ENCODE results near the gene MN1. TPM values are rescaled to one million over a fixed set of nuclear protein-coding genes. Genes with fewer than 3 reads are reported as not detected.

The MN1 gene
- total and polyA plus RNA-seq, 2 donors: 0.47 to 1.4 TPM

DNA sequence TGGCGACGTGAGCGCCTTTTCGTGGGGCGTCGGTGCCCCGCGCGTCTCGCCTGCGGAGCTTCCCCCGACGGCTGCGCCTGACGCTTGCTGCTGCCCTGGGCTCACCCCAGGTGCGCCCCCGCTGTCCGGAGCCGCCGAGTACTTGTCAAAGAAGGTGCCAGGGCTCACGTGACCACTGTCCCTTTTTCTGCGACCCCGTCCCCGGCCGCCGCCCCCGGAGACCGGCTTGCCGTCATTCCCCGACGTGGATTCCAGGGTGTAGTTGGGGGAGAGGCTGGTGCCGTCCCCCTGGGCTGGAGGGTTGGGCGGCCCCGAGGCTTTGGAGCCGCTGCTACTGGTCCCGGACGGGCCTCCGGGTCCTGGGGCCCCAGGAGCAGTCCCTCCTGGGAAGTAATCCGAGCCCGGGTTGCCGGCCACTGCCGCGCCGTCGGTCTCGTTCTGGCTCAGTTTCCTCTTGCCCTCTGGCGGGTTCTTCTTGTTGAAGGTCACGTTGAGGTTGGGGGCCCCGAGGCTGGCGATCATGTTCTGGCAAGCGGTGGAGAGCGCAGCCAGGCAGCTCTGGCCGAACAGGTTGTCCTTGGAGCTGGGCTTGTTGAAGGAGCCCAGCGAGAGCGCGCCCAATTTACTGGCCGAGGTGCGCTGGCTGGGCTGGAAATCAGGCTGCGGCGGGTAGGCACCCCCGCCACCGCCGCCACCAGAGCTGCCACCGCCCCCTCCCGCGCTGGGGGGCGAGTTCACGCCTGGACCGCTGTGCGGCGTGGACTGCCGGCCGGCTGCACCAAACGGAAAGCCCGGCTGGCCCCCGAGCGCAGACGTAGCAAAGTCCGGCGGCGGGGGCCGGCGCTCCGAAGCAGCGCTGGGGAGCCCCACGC lies 3.8 kb downstream of the MN1 start:
- Histone ChIP-seq H3K27me3 (ENCODE audit: control insufficient read depth in 2 of 2, insufficient read depth in 1 of 2, low read length in 1 of 2) (peaks cover 28 to 37% of the 10 kb centered on the region in 2 donors), H3K4me3 (ENCODE audit: low read length in 2 of 2) (no peak overlapping the region), H3K4me1 (ENCODE audit: control insufficient read depth in 2 of 2, insufficient read depth in 2 of 2, low read length in 2 of 2) (peaks cover 4 to 5% of the 10 kb centered on the region in 2 donors), H3K9me3 (ENCODE audit: control insufficient read depth in 2 of 2, insufficient read depth in 1 of 2, low read length in 1 of 2) (no peaks in the 10 kb centered on the region), H3K36me3 (ENCODE audit: control insufficient read depth in 2 of 2, insufficient read depth in 2 of 2, low read length in 1 of 2) (no peaks in the 10 kb centered on the region), H3K27ac (ENCODE audit: low read depth in 1 of 2, low read length in 1 of 2) (no peak overlapping the region)
- no peak for DNase-seq (ENCODE audit: low read depth in 6 of 9, low spot score in 9 of 9)
- WGBS: 97% methylated on average over 86 of the region's 86 CpGs

DNA sequence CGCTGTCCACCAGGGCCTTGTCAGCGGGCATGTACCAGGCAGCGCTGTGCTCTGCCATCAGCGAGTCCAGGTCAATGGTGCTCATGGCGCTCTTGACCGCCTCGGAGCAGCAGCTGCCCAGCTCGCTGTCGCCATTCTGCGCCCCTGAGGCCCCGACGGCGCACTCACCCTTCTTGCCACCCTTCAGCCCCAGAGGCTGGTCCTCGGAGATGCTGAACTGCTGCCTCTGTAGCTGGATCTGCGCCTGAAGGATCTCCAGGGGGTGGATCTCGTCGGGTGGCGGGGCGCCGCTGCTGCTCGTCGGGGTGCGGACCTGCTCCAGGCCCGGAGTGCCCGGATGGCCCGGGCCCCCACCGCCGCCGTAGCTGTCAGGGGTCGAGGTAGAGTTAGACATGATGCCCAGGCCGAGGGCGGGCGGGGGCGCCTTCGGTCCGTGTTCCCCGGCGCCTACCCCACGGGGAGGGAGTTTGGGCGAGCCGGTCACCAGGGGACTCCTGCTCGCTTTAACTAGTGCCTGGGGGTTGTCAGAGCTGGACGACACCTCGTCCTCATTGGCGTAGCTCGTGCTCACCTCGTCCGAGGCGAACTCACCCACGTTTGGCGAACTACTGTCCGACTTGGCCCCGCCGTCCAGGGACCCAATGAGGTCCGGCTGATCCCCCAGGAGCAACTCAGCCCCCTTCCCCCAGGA lies 4.6 kb downstream of the MN1 start:
- WGBS: 95% methylated on average over 55 of the region's 55 CpGs
- H3K27me3 ChIP-seq (ENCODE audit: control insufficient read depth in 2 of 2, insufficient read depth in 1 of 2, low read length in 1 of 2): peaks cover 20 to 29% of the 10 kb centered on the region in 2 donors
- H3K4me1 ChIP-seq (ENCODE audit: control insufficient read depth in 2 of 2, insufficient read depth in 2 of 2, low read length in 2 of 2): peaks cover 4 to 5% of the 10 kb centered on the region in 2 donors
- H3K4me3 ChIP-seq (ENCODE audit: low read length in 2 of 2): no peak overlapping the region
- H3K36me3 ChIP-seq (ENCODE audit: control insufficient read depth in 2 of 2, insufficient read depth in 2 of 2, low read length in 1 of 2): no peaks in the 10 kb centered on the region
- no peaks in the 10 kb centered on the region for H3K9me3 ChIP-seq (ENCODE audit: control insufficient read depth in 2 of 2, insufficient read depth in 1 of 2, low read length in 1 of 2)
- no peak overlapping the region for H3K27ac ChIP-seq (ENCODE audit: low read depth in 1 of 2, low read length in 1 of 2)
- DNase-seq (ENCODE audit: low read depth in 6 of 9, low spot score in 9 of 9): no peak

DNA sequence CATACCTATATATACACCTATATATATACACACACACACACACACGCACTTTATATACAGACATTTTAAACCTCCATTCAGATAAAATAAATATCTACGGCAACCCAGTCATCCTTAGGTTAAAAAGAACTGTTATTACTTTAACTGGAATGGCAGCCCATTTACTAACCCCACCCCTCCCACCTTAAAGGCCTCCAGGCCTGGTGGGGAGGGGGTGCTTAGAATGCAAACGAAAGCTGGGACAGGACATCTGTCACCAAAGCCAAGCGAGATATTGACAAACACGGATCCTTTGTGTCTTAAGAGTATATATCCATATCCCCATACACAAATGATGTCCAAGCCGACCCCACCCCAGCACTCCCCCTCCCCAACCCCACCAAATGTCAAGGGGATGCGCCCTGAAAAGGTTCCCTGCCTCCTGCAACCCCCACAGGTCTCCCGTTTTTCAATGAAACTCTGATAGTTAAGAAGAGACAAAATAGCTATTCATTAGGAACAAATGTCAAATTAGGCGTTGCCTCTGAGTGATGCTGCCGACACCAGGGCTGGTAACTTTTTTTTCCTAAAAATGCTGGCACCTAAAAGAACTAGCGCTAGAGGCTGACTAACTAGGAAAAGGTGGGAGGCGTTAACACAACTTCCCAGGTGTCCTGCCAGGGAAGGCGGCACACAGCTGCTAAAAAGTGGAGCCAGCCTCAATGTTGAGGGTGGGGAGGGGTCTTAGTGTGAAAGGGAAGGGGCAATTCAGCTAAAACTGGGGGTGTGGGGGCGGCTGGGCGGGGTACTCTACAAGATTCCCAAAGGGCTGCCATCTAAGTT lies 5.6 kb downstream of the MN1 start:
- Histone ChIP-seq H3K9me3 (ENCODE audit: control insufficient read depth in 2 of 2, insufficient read depth in 1 of 2, low read length in 1 of 2) (no peaks in the 10 kb centered on the region), H3K4me3 (ENCODE audit: low read length in 2 of 2) (no peak overlapping the region), H3K27ac (ENCODE audit: low read depth in 1 of 2, low read length in 1 of 2) (no peak overlapping the region), H3K4me1 (ENCODE audit: control insufficient read depth in 2 of 2, insufficient read depth in 2 of 2, low read length in 2 of 2) (peaks cover 4 to 5% of the 10 kb centered on the region in 2 donors), H3K27me3 (ENCODE audit: control insufficient read depth in 2 of 2, insufficient read depth in 1 of 2, low read length in 1 of 2) (peaks cover 11 to 20% of the 10 kb centered on the region in 2 donors), H3K36me3 (ENCODE audit: control insufficient read depth in 2 of 2, insufficient read depth in 2 of 2, low read length in 1 of 2) (no peaks in the 10 kb centered on the region)
- no peak for DNase-seq (ENCODE audit: low read depth in 6 of 9, low spot score in 9 of 9)
- 85% methylated on average over 15 of the region's 15 CpGs for WGBS

DNA sequence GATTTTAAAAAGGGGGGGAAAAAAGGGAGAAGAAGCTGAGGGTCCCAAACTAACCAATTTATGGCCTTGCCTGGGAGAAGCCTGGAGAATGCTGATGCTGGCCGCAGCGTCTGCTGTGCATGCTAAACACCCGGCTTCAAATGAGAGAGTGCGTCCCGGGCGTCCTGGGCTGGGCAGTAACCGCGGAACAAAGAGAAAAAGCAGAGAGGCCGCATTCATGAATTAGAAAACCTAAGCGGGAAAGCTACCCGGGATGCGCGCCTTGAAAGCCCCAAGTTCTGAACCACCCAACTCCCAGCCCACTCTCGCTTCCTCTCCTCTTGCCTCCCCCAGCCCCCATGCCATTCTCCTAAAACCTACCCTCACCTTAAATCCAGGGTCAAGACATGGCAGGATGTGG lies 6.5 kb downstream of the MN1 start:
- no peaks in the 10 kb centered on the region for H3K9me3 ChIP-seq (ENCODE audit: control insufficient read depth in 2 of 2, insufficient read depth in 1 of 2, low read length in 1 of 2)
- DNase-seq (ENCODE audit: low read depth in 6 of 9, low spot score in 9 of 9): no peak
- WGBS: 98% methylated on average over 14 of the region's 14 CpGs
- no peaks in the 10 kb centered on the region for H3K36me3 ChIP-seq (ENCODE audit: control insufficient read depth in 2 of 2, insufficient read depth in 2 of 2, low read length in 1 of 2)
- H3K4me1 ChIP-seq (ENCODE audit: control insufficient read depth in 2 of 2, insufficient read depth in 2 of 2, low read length in 2 of 2): no peaks in the 10 kb centered on the region
- no peak overlapping the region for H3K4me3 ChIP-seq (ENCODE audit: low read length in 2 of 2)
- H3K27ac ChIP-seq (ENCODE audit: low read depth in 1 of 2, low read length in 1 of 2): no peak overlapping the region
- H3K27me3 ChIP-seq (ENCODE audit: control insufficient read depth in 2 of 2, insufficient read depth in 1 of 2, low read length in 1 of 2): peaks cover 3 to 12% of the 10 kb centered on the region in 2 donors

DNA sequence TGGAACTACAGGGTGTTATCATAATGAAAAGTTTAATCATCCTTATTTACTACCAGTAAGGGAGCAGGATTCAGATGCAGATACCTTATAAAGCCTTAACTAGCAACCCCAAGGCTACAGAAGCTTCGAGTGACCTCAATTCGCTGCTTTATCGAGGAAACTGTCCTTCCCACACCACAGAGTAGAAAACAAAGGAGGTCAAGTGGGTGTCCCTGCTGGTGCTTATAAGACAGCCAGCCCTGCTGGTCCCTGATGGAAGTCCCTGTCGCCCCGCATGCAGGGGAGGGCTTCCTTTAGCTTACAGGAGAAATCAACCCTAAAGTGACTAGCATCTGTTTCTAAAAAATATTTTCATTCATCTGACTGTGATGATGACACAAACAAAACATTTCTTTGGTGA lies 7.3 kb downstream of the MN1 start:
- WGBS: 89% methylated on average over 5 of the region's 5 CpGs

DNA sequence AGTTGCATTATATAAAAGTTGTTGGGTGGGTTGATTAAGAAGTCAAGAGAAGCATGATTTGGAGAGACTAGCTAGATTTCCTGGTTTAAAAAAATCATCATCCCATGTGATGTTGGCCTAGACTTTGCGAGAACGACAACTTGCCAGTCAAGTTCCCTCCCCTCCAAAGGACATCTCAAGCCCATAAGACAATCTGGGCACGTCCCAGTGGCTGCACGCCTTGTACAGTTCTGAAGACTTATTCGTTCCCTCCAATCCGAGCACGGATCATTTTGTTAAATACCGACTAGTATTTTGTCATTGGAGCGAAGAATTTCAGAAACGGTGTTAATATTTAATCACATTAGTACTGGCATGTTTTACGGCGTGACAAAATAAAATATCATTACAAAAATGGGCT lies 8.0 kb downstream of the MN1 start:
- H3K9me3 ChIP-seq (ENCODE audit: control insufficient read depth in 2 of 2, insufficient read depth in 1 of 2, low read length in 1 of 2): no peaks in the 10 kb centered on the region
- no peak overlapping the region for H3K4me3 ChIP-seq (ENCODE audit: low read length in 2 of 2)
- H3K36me3 ChIP-seq (ENCODE audit: control insufficient read depth in 2 of 2, insufficient read depth in 2 of 2, low read length in 1 of 2): no peaks in the 10 kb centered on the region
- H3K27me3 ChIP-seq (ENCODE audit: control insufficient read depth in 2 of 2, insufficient read depth in 1 of 2, low read length in 1 of 2): no peaks in the 10 kb centered on the region
- H3K27ac ChIP-seq (ENCODE audit: low read depth in 1 of 2, low read length in 1 of 2): no peak overlapping the region
- no peak for DNase-seq (ENCODE audit: low read depth in 6 of 9, low spot score in 9 of 9)
- WGBS: 97% methylated on average over 12 of the region's 12 CpGs
- H3K4me1 ChIP-seq (ENCODE audit: control insufficient read depth in 2 of 2, insufficient read depth in 2 of 2, low read length in 2 of 2): no peaks in the 10 kb centered on the region

More for the DNA sequence above, 7.3 kb downstream of the MN1 start:
- Histone ChIP-seq H3K4me1 (ENCODE audit: control insufficient read depth in 2 of 2, insufficient read depth in 2 of 2, low read length in 2 of 2) (no peaks in the 10 kb centered on the region), H3K36me3 (ENCODE audit: control insufficient read depth in 2 of 2, insufficient read depth in 2 of 2, low read length in 1 of 2) (no peaks in the 10 kb centered on the region), H3K9me3 (ENCODE audit: control insufficient read depth in 2 of 2, insufficient read depth in 1 of 2, low read length in 1 of 2) (no peaks in the 10 kb centered on the region), H3K27ac (ENCODE audit: low read depth in 1 of 2, low read length in 1 of 2) (no peak overlapping the region), H3K27me3 (ENCODE audit: control insufficient read depth in 2 of 2, insufficient read depth in 1 of 2, low read length in 1 of 2) (peaks cover 0 to 4% of the 10 kb centered on the region in 2 donors), H3K4me3 (ENCODE audit: low read length in 2 of 2) (no peak overlapping the region)
- DNase-seq (ENCODE audit: low read depth in 6 of 9, low spot score in 9 of 9): no peak

DNA sequence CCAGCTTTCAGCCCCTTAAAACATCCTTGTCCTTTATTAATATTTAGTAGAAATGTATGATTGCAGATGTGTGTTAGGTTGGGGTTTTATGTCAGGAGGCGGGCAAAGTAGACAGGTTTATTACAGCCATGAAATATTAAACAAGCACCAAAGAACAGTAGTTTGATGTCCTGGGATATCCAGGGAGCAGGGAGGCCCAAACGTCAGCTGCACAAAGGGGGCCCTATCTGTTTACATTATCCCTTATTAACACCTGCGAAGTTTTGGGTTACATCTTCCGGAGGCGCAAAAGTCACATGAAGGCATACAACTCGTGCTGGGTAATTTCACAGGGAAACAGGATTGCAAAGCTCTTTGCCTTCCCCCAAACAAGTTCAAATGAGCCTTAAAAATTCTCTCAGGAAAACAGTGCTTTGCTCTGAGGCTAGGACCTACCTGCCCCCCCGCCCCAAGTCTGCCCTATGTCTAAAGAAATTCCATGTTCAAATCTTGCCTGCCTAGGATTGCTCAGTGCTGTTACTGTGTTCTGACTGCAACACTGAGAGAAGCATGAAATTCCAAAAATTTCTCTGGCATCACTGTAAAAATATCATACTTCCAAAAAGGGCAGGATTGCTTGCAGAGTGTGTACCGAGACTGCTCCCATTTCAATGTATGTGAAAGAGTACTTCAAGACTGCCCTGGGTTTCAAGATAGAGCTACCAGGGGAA lies 8.9 kb downstream of the MN1 start:
- no peak overlapping the region for H3K4me3 ChIP-seq (ENCODE audit: low read length in 2 of 2)
- H3K4me1 ChIP-seq (ENCODE audit: control insufficient read depth in 2 of 2, insufficient read depth in 2 of 2, low read length in 2 of 2): no peaks in the 10 kb centered on the region
- H3K27ac ChIP-seq (ENCODE audit: low read depth in 1 of 2, low read length in 1 of 2): no peak overlapping the region
- no peaks in the 10 kb centered on the region for H3K27me3 ChIP-seq (ENCODE audit: control insufficient read depth in 2 of 2, insufficient read depth in 1 of 2, low read length in 1 of 2)
- WGBS: 91% methylated on average over 8 of the region's 8 CpGs
- no peak for DNase-seq (ENCODE audit: low read depth in 6 of 9, low spot score in 9 of 9)
- no peaks in the 10 kb centered on the region for H3K9me3 ChIP-seq (ENCODE audit: control insufficient read depth in 2 of 2, insufficient read depth in 1 of 2, low read length in 1 of 2)
- no peaks in the 10 kb centered on the region for H3K36me3 ChIP-seq (ENCODE audit: control insufficient read depth in 2 of 2, insufficient read depth in 2 of 2, low read length in 1 of 2)

DNA sequence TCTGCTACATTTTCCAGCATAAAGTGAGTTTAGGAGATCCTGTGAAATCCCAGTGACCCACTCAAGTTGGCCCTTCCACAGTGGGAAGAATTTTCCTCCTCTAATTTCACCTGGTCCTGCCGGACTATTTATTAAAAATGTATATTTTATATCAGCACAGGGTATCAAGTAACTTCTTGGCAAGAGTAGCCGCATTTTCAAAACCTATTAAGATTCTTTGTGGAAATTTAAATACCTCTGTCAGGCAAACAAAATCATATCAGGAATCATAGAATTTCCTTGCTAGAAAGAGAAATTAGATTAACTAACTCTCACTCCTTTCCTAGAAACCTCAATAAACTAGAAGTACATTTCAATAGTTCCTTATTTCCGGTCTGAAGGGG lies 9.7 kb downstream of the MN1 start:
- Histone ChIP-seq H3K4me1 (ENCODE audit: control insufficient read depth in 2 of 2, insufficient read depth in 2 of 2, low read length in 2 of 2) (no peaks in the 10 kb centered on the region), H3K4me3 (ENCODE audit: low read length in 2 of 2) (no peak overlapping the region), H3K36me3 (ENCODE audit: control insufficient read depth in 2 of 2, insufficient read depth in 2 of 2, low read length in 1 of 2) (no peaks in the 10 kb centered on the region), H3K27ac (ENCODE audit: low read depth in 1 of 2, low read length in 1 of 2) (no peak overlapping the region), H3K9me3 (ENCODE audit: control insufficient read depth in 2 of 2, insufficient read depth in 1 of 2, low read length in 1 of 2) (no peaks in the 10 kb centered on the region), H3K27me3 (ENCODE audit: control insufficient read depth in 2 of 2, insufficient read depth in 1 of 2, low read length in 1 of 2) (no peaks in the 10 kb centered on the region)
- no peak for DNase-seq (ENCODE audit: low read depth in 6 of 9, low spot score in 9 of 9)
- WGBS: 79% methylated on average over 3 of the region's 3 CpGs

All from thymus (tissue), 11 donors.